ENCODE results near the gene MAN1C1.

The MAN1C1 gene

GRCh38 chr1:25616095-25616986 is at the start of gene MAN1C1:
MAN1C1 (plus strand) TSS chr1:25616791; CDS start chr1:25617798, 1,007 bp downstream.
- DNase-seq, result peak; percentile 80

GRCh38 chr1:25567710-25568089 is 48.9 kb upstream of the MAN1C1 start:
- no peak for DNase-seq

GRCh38 chr1:25568090-25568833 is 48.3 kb upstream of the MAN1C1 start:
- no peak for DNase-seq

GRCh38 chr1:25568834-25569596 is 47.6 kb upstream of the MAN1C1 start:
- DNase-seq, result no peak

GRCh38 chr1:25569597-25570396 is 46.8 kb upstream of the MAN1C1 start:
- DNase-seq, result no peak

- no peak for DNase-seq
Observed at GRCh38 chr1:25570798-25571521, 45.6 kb upstream of the MAN1C1 start.

- DNase-seq, result no peak
Observed at GRCh38 chr1:25571522-25571970, 45.0 kb upstream of the MAN1C1 start.

GRCh38 chr1:25572107-25572506 is 44.5 kb upstream of the MAN1C1 start:
- no peak for DNase-seq

- DNase-seq, result peak; percentile 60
Observed at GRCh38 chr1:25572708-25573590, 43.6 kb upstream of the MAN1C1 start.

- no peak for DNase-seq
Observed at GRCh38 chr1:25573591-25573930, 43.0 kb upstream of the MAN1C1 start.

- no peak for DNase-seq
Observed at GRCh38 chr1:25573961-25574360, 42.6 kb upstream of the MAN1C1 start.

- no peak for DNase-seq
Observed at GRCh38 chr1:25575191-25575590, 41.4 kb upstream of the MAN1C1 start.

GRCh38 chr1:25576459-25577133 is 40.0 kb upstream of the MAN1C1 start:
- DNase-seq, result no peak

GRCh38 chr1:25577134-25577920 is 39.3 kb upstream of the MAN1C1 start:
- no peak for DNase-seq

GRCh38 chr1:25579292-25580252 is 37.0 kb upstream of the MAN1C1 start:
- no peak for DNase-seq

GRCh38 chr1:25580927-25581326 is 35.7 kb upstream of the MAN1C1 start:
- no peak for DNase-seq

- DNase-seq, result no peak
Observed at GRCh38 chr1:25581764-25582163, 34.8 kb upstream of the MAN1C1 start.

Measured in activated CD4-positive, alpha-beta T cell treated with anti-CD3 and anti-CD28 coated beads, Interleukin-2, amount 50 U/mL, for 1 hour (primary cell).